ENCODE results near the gene FIBP. TPM values are rescaled to one million over a fixed set of nuclear protein-coding genes. Genes with fewer than 3 reads are reported as not detected.

Gene FIBP
- total RNA-seq, 1 donor = 129 TPM

- Histone ChIP-seq H3K79me2 (ENCODE audit: insufficient read depth, low read length) (peaks cover 14% of the 10 kb centered on the region), H3K4me1 (ENCODE audit: insufficient read depth, low read length) (peaks cover 3% of the 10 kb centered on the region), H3K27ac (ENCODE audit: low read depth, low read length) (no peak overlapping the region), H3K4me3 (ENCODE audit: insufficient read depth, low read length) (no peak overlapping the region), H3K9me3 (ENCODE audit: low read depth, low read length) (no peaks in the 10 kb centered on the region), H3K27me3 (ENCODE audit: insufficient read depth, low read length) (no peaks in the 10 kb centered on the region), H2AFZ (ENCODE audit: low read length) (no peak overlapping the region), H3K4me2 (ENCODE audit: insufficient read depth, low read length) (no peak overlapping the region), H4K20me1 (ENCODE audit: insufficient read depth, low read length) (peaks cover 16% of the 10 kb centered on the region), H3K36me3 (ENCODE audit: insufficient read depth, low read length) (peaks cover 30% of the 10 kb centered on the region)
- no peak for DNase-seq (ENCODE audit: insufficient read length, low spot score, missing footprints)
- no peak for TF ChIP-seq CTCF (IDR thresholded peaks at IDR 0.05; ENCODE audit: extremely low read depth, low read depth, low read length)
Measured at GRCh38 chr11:65880027-65880426, 8.2 kb downstream of the FIBP start.

GRCh38 chr11:65879617-65880016 is 8.7 kb downstream of the FIBP start, which contains the start of gene CTSW:
CTSW (plus strand) TSS chr11:65879837; CDS start chr11:65879855, 18 bp downstream.
- no peaks in the 10 kb centered on the region for H3K27me3 ChIP-seq (ENCODE audit: insufficient read depth, low read length)
- DNase-seq (ENCODE audit: insufficient read length, low spot score, missing footprints) = peak; percentile 42
- no peak within 1 kb of the TSS for H3K27ac ChIP-seq (ENCODE audit: low read depth, low read length)
- peaks cover 3% of the 10 kb centered on the region for H3K4me1 ChIP-seq (ENCODE audit: insufficient read depth, low read length)
- no peak for TF ChIP-seq CTCF (IDR thresholded peaks at IDR 0.05; ENCODE audit: extremely low read depth, low read depth, low read length)
- H2AFZ ChIP-seq (ENCODE audit: low read length) = no peak within 1 kb of the TSS
- no peak within 1 kb of the TSS for H3K4me3 ChIP-seq (ENCODE audit: insufficient read depth, low read length)
- no peaks in the 10 kb centered on the region for H3K9me3 ChIP-seq (ENCODE audit: low read depth, low read length)
- H3K4me2 ChIP-seq (ENCODE audit: insufficient read depth, low read length) = no peak within 1 kb of the TSS
- peaks cover 12% of the 10 kb centered on the region for H4K20me1 ChIP-seq (ENCODE audit: insufficient read depth, low read length)
- peaks cover 10% of the 10 kb centered on the region for H3K79me2 ChIP-seq (ENCODE audit: insufficient read depth, low read length)
- H3K36me3 ChIP-seq (ENCODE audit: insufficient read depth, low read length) = peaks cover 26% of the 10 kb centered on the region

- Histone ChIP-seq H4K20me1 (ENCODE audit: insufficient read depth, low read length) (peaks cover 11% of the 10 kb centered on the region), H3K4me2 (ENCODE audit: insufficient read depth, low read length) (peak overlapping the region; percentile 94), H3K27ac (ENCODE audit: low read depth, low read length) (peak overlapping the region; percentile 80), H3K27me3 (ENCODE audit: insufficient read depth, low read length) (no peaks in the 10 kb centered on the region), H2AFZ (ENCODE audit: low read length) (peak overlapping the region; percentile 72), H3K4me1 (ENCODE audit: insufficient read depth, low read length) (peaks cover 20% of the 10 kb centered on the region), H3K79me2 (ENCODE audit: insufficient read depth, low read length) (peaks cover 37% of the 10 kb centered on the region), H3K4me3 (ENCODE audit: insufficient read depth, low read length) (peak overlapping the region; percentile 81), H3K36me3 (ENCODE audit: insufficient read depth, low read length) (peaks cover 27% of the 10 kb centered on the region), H3K9me3 (ENCODE audit: low read depth, low read length) (no peaks in the 10 kb centered on the region)
- no peak for TF ChIP-seq CTCF (IDR thresholded peaks at IDR 0.05; ENCODE audit: extremely low read depth, low read depth, low read length)
- peak; percentile 99 for DNase-seq (ENCODE audit: insufficient read length, low spot score, missing footprints)
Measured at GRCh38 chr11:65873318-65874156, 14.7 kb downstream of the FIBP start.

DNA sequence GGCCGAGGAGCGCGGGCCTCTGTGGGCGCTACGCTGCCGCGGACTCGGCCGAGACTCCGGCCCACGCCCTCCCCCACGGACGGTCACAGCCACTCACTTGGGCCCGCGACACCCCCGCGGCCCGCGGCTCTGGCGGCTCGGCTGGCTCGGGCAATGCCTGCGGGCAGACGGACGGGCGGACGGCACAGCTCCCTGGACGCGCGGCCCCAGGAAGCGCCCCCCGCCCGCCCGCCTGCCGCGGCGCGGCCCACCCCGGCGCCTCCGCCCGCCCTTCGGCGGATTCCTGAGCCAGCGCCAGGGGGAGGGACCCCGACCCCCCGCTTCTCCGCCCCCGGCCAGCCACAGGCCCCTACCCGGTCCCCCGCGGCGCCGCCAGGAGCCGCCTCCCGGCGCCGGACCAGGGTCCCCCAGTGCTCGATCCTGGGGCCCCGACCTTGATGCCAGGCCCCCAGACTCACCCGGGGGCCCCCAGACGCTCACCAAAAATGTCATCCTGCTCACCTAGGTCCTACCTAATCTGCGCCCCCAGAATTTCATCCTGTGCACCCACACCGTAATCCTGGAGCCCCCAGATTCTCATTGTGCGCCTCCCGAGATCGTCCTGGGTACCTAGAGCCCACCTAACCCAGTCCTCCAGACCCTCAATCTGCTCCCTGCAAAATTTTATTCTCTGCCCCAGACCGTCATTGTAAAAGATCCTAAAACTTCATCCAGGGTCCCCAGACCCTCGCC is 15.5 kb downstream of the FIBP start, which contains the start of gene EFEMP2:
EFEMP2 (minus strand) TSS at position 215 of the 732 bp plus-strand sequence. CDS start 446 bp downstream, outside the sequence.
- Histone ChIP-seq H3K4me1 (ENCODE audit: insufficient read depth, low read length) (peaks cover 20% of the 10 kb centered on the region), H3K9me3 (ENCODE audit: low read depth, low read length) (no peaks in the 10 kb centered on the region), H2AFZ (ENCODE audit: low read length) (peak within 1 kb of the TSS; percentile 72), H3K4me2 (ENCODE audit: insufficient read depth, low read length) (peak within 1 kb of the TSS; percentile 94), H3K79me2 (ENCODE audit: insufficient read depth, low read length) (peaks cover 43% of the 10 kb centered on the region), H3K36me3 (ENCODE audit: insufficient read depth, low read length) (peaks cover 35% of the 10 kb centered on the region), H3K27me3 (ENCODE audit: insufficient read depth, low read length) (no peaks in the 10 kb centered on the region), H4K20me1 (ENCODE audit: insufficient read depth, low read length) (peaks cover 17% of the 10 kb centered on the region), H3K4me3 (ENCODE audit: insufficient read depth, low read length) (peak within 1 kb of the TSS; percentile 81), H3K27ac (ENCODE audit: low read depth, low read length) (peak within 1 kb of the TSS; percentile 80)
- DNase-seq (ENCODE audit: insufficient read length, low spot score, missing footprints) = peak; percentile 96
- no peak for TF ChIP-seq CTCF (IDR thresholded peaks at IDR 0.05; ENCODE audit: extremely low read depth, low read depth, low read length)
